Fibroblast of skin of left quadriceps (primary cell): ENCODE measurements around the gene TES.
A peak's percentile ranks its signal among the peaks of the same experiment; 100 is the strongest.
"Not testable (repeated sequence)": the region's sequence is repeated elsewhere in the genome, so short reads cannot be mapped to it uniquely, and the experiment has no call there.

ENCODE experiments used
- DNase-seq, 2 experiments: peaks; one replicate each; pipeline ENCODE4 v3.0.0-alpha.2; 2013; ENCODE audit warnings: low read depth in 2 of 2

The TES gene

GRCh38 chr7:116242759-116243158 is 32.4 kb downstream of the TES start:
- no peak for DNase-seq

GRCh38 chr7:116244803-116245202 is 34.5 kb downstream of the TES start:
- not testable (repeated sequence) for DNase-seq

GRCh38 chr7:116246357-116246756 is 36.0 kb downstream of the TES start:
- DNase-seq: no peak

- DNase-seq: no peak
Observed at GRCh38 chr7:116249969-116250553, 39.7 kb downstream of the TES start.

- DNase-seq: no peak
Observed at GRCh38 chr7:116251675-116252074, 41.3 kb downstream of the TES start.

- DNase-seq: no peak
Observed at GRCh38 chr7:116252249-116252648, 41.9 kb downstream of the TES start.

- no peak for DNase-seq
Observed at GRCh38 chr7:116257156-116257555, 46.8 kb downstream of the TES start.

GRCh38 chr7:116258734-116259133 is 48.4 kb downstream of the TES start:
- DNase-seq: peak in 1 of 2 experiments; percentile 39

GRCh38 chr7:116259156-116259870 is 49.0 kb downstream of the TES start:
- peak in 1 of 2 experiments; percentile 21 for DNase-seq

- DNase-seq: peak; percentile 75 to 77
Observed at GRCh38 chr7:116259871-116260440, 49.6 kb downstream of the TES start.

- no peak for DNase-seq
Observed at GRCh38 chr7:116261904-116262303, 51.6 kb downstream of the TES start.

GRCh38 chr7:116265881-116266280 is 55.5 kb downstream of the TES start:
- DNase-seq: no peak

- DNase-seq: no peak
Observed at GRCh38 chr7:116269466-116269865, 59.1 kb downstream of the TES start.

- peak; percentile 34 to 40 for DNase-seq
Observed at GRCh38 chr7:116271161-116271913, 61.0 kb downstream of the TES start.

GRCh38 chr7:116271963-116272886 is 61.9 kb downstream of the TES start:
- peak; percentile 92 to 94 for DNase-seq

GRCh38 chr7:116273283-116273917 is 63.1 kb downstream of the TES start:
- DNase-seq: no peak

GRCh38 chr7:116273918-116274301 is 63.6 kb downstream of the TES start:
- DNase-seq: no peak

GRCh38 chr7:116277070-116277469 is 66.7 kb downstream of the TES start:
- no peak for DNase-seq

- no peak for DNase-seq
Observed at GRCh38 chr7:116279217-116279616, 68.9 kb downstream of the TES start.

- no peak for DNase-seq
Observed at GRCh38 chr7:116280803-116281202, 70.5 kb downstream of the TES start.
